Brain microvascular endothelial cell (primary cell): ENCODE measurements around the gene TTYH3.

Experiments
- DNase-seq: peaks from one replicate; pipeline ENCODE4 v3.0.0-alpha.2; 2020
- H3K27ac ChIP-seq: fragments of 250-450 bp; sonication (Bioruptor Pico); 2 replicates; pipeline ENCODE4 v1.5.1; 2020; ENCODE audit warnings: mild to moderate bottlenecking, moderate library complexity
- H3K27me3 ChIP-seq: fragments of 250-450 bp; sonication (Bioruptor Pico); replicated peaks from 2 replicates; pipeline ENCODE4 v1.5.1; 2020; ENCODE audit warnings: mild to moderate bottlenecking
- H3K36me3 ChIP-seq: fragments of 250-450 bp; sonication (Bioruptor Pico); replicated peaks from 2 replicates; pipeline ENCODE4 v1.5.1; 2020; ENCODE audit warnings: mild to moderate bottlenecking
- H3K4me3 ChIP-seq: 2 replicates; pipeline ENCODE4 v1.5.1; 2011; ENCODE audit warnings: low read depth, mild to moderate bottlenecking, control low read depth, low read length, moderate library complexity
- CTCF ChIP-seq: IDR thresholded peaks from 2 replicates; pipeline ENCODE4 v1.5.1; 2011; ENCODE audit warnings: low read depth, mild to moderate bottlenecking, moderate library complexity, low read length, control low read depth, inconsistent platforms; ENCODE audit errors: missing control alignments
- in situ Hi-C: cut with HindIII; loops from 2 replicates; pipeline ENCODE4 v1.10.0; 2017; ENCODE audit warnings: low sequenced_read_pairs, low pct_ligation_motif_present

Gene TTYH3

DNA sequence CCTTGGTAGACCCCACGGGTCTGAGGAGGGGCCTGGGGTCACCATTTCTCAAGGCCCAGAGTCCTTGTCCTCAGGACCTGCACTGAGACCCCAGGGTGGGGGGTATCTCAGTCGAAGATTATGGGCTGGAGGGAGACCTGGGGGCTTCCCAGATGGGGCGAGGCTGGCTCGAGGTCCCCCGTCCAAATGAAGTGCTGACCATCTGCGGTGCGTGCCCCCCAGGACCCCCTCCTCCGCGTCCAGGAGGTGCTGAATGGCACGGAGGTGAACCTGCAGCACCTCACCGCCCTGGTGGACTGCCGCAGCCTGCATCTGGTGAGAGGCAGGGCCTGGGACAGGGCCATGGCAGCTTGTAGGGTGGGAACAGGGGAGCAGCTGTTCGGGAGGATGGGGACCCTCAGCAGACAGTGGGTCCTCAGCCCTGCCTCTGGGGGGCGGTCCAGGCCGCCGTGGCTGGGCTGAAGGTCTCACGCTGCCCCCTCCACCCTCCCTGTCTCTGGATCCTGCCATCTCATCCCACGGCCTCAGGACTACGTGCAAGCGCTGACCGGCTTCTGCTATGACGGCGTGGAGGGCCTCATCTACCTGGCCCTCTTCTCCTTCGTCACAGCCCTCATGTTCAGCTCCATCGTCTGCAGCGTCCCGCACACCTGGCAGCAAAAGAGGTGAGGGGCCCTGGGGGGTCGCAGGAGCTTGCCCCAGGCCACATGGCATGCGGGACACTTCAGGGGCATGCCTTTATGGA is 24.3 kb downstream of the TTYH3 start:
- in situ Hi-C loops: no loop called here

GRCh38 chr7:2657208-2657607 is 25.4 kb downstream of the TTYH3 start:
- TF ChIP-seq CTCF: no peak
- H3K27me3 ChIP-seq: no peaks in the 10 kb centered on the region
- H3K4me3 ChIP-seq: no peak overlapping the region
- DNase-seq: no peak
- no peak overlapping the region for H3K27ac ChIP-seq
- H3K36me3 ChIP-seq: peaks cover 52% of the 10 kb centered on the region
- in situ Hi-C loops: no loop called here

More for the DNA sequence above, 24.3 kb downstream of the TTYH3 start:
- Histone ChIP-seq H3K36me3 (peaks cover 48% of the 10 kb centered on the region), H3K27me3 (no peaks in the 10 kb centered on the region), H3K27ac (no peak overlapping the region), H3K4me3 (no peak overlapping the region)
- DNase-seq: no peak
- TF ChIP-seq CTCF: no peak

DNA sequence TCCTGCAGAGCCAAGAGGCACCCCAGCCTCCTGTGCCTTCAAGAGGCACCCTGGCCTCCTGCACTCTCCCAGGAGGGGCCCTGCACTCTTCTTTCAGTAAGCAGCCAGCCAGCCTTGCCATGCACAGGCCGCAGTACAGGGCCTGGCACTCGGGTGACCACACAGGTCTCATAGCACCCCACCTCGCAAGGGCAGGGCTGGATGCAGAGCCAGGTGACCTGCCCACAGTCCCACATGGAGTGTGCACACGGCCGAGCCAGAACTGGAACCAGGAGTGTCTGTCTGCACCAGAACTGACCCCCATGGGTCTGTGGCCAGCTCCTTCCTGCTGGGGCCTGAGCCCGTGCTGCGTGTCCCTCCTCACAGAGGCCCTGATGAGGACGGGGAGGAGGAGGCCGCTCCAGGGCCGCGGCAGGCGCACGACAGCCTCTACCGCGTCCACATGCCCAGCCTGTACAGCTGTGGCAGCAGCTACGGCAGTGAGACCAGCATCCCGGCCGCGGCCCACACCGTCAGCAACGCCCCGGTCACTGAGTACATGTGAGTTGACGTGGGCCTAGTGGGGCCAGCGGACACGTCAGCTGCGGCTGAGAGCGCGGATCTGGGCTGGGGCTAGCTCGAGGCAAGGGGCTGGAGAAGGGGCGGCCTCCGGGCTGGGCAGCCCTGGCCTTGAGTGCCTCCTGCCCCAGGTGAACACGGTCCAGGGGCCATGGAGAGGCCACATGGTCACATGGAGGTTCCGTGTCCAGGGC is 26.3 kb downstream of the TTYH3 start:
- in situ Hi-C loops: no loop called here
- Histone ChIP-seq H3K4me3 (no peak overlapping the region), H3K36me3 (peaks cover 46% of the 10 kb centered on the region), H3K27ac (no peak overlapping the region), H3K27me3 (no peaks in the 10 kb centered on the region)
- no peak for DNase-seq
- no peak for TF ChIP-seq CTCF

DNA sequence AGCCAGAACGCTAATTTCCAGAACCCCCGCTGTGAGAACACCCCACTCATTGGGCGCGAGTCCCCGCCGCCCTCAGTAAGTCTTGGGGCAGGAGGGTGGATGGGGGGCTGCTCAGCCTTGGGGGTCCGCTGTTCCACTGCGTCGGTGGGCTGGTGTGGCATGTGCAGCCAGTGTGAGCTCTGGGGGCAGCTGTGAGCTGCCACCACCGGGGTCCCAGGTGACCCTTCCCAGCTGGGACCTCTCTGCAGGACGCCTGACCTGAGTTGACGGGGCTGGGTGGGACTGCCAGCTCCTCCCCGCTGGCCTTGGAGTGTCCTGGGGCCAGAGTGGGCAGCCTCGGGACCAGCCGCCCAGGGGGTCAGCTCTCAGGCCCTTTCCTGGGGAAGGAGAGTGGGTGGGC is 27.2 kb downstream of the TTYH3 start:
- in situ Hi-C loops: no loop called here
- Histone ChIP-seq H3K4me3 (no peak overlapping the region), H3K27me3 (no peaks in the 10 kb centered on the region), H3K27ac (no peak overlapping the region), H3K36me3 (peaks cover 44% of the 10 kb centered on the region)
- no peak for TF ChIP-seq CTCF
- no peak for DNase-seq

DNA sequence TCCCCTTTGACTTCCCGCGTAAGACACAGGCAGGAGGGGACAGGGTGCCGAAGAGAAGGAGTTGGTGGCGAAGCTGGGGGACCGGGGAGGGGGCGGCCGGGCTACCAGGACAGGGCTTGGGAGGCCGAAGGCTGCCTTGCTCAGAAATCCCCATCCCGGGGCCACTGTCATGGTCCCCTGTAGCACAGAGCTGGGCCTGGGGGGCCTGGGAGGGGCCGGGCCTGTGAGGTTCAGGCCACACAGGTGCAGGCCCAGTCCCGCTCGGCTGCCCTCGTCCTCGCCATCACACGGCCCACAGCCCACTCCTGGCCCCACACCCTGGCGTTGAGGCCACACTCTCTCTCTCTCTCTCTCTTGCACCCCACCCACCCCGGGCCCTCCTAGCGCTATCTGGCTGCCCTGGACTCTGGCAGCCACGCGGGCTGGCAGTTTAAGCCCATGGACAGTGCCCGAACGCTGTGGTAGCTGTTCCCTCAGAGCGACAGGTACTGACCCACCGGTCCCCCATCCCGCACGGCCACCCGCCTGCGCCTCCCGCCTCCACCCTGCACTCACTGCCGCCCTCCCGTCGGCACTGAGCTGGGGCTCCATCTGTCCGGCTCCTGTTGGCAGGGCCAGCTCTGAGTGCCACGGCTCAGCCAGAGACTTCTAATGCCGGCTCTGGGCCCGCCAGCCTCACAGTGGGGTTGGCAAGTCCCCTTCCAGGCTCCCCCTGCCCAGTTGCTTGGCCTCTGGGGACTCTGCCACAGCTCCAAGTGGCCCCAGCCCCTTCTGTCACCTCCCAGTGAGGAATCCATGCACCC is 28.0 kb downstream of the TTYH3 start:
- TF ChIP-seq CTCF: no peak
- Histone ChIP-seq H3K27me3 (no peaks in the 10 kb centered on the region), H3K4me3 (no peak overlapping the region), H3K27ac (no peak overlapping the region), H3K36me3 (peaks cover 43% of the 10 kb centered on the region)
- DNase-seq: no peak
- in situ Hi-C loops: no loop called here
